MM.1S (cell line): Measurements from ENCODE around the gene MYL5.

ENCODE experiments used
- DNase-seq: peaks from one replicate; pipeline ENCODE4 v3.0.0-alpha.2; 2015
- H2AFZ ChIP-seq: fragments of 300-600 bp; sonication (generic); 2 replicates; pipeline ENCODE4 v1.6.0; 2016; ENCODE audit warnings: antibody characterized with exemption, low read length
- H3F3A ChIP-seq: fragments of 300-600 bp; sonication (generic); 2 replicates; pipeline ENCODE4 v1.6.1; 2016; ENCODE audit warnings: mild to moderate bottlenecking, antibody characterized with exemption, low read length, moderate library complexity, mixed read lengths; ENCODE audit not compliant: insufficient read depth
- H3K27ac ChIP-seq: fragments of 300-600 bp; sonication (generic); 2 replicates; pipeline ENCODE4 v1.5.1; 2016; ENCODE audit warnings: mild to moderate bottlenecking, low read length
- H3K27me3 ChIP-seq: fragments of 300-600 bp; sonication (generic); replicated peaks from 2 replicates; pipeline ENCODE4 v1.6.0; 2016; ENCODE audit warnings: low read length; ENCODE audit not compliant: insufficient read depth
- H3K36me3 ChIP-seq: fragments of 300-600 bp; sonication (generic); replicated peaks from 2 replicates; pipeline ENCODE4 v1.6.1; 2016; ENCODE audit warnings: mild to moderate bottlenecking, low read length, mixed read lengths; ENCODE audit not compliant: insufficient read depth
- H3K4me1 ChIP-seq: fragments of 300-600 bp; sonication (generic); 2 replicates; pipeline ENCODE4 v1.6.1; 2016; ENCODE audit warnings: low read length, mixed read lengths
- H3K4me2 ChIP-seq: fragments of 300-600 bp; sonication (generic); 2 replicates; pipeline ENCODE4 v1.6.0; 2016; ENCODE audit warnings: low read depth, low read length
- H3K4me3 ChIP-seq: fragments of 300-600 bp; sonication (generic); 2 replicates; pipeline ENCODE4 v1.5.1; 2016; ENCODE audit warnings: low read length, mixed read lengths
- H3K79me2 ChIP-seq: fragments of 300-600 bp; sonication (generic); 2 replicates; pipeline ENCODE4 v1.6.1; 2016; ENCODE audit warnings: mixed run types, low read length, mixed read lengths
- H3K9ac ChIP-seq: fragments of 300-600 bp; sonication (generic); 2 replicates; pipeline ENCODE4 v1.6.1; 2016; ENCODE audit warnings: low read length, mixed read lengths
- H3K9me2 ChIP-seq: fragments of 300-600 bp; sonication (generic); replicated peaks from 2 replicates; pipeline ENCODE4 v1.6.1; 2016; ENCODE audit warnings: mild to moderate bottlenecking, low read length, mixed read lengths; ENCODE audit not compliant: insufficient read depth
- H3K9me3 ChIP-seq: fragments of 300-600 bp; sonication (generic); replicated peaks from 2 replicates; pipeline ENCODE4 v1.6.1; 2016; ENCODE audit warnings: mild to moderate bottlenecking, low read length, mixed read lengths; ENCODE audit not compliant: insufficient read depth
- H4K20me1 ChIP-seq: fragments of 300-600 bp; sonication (generic); 2 replicates; pipeline ENCODE4 v1.6.1; 2016; ENCODE audit warnings: mild to moderate bottlenecking, low read length, moderate library complexity, mixed read lengths; ENCODE audit not compliant: insufficient read depth
- EZH2 ChIP-seq: fragments of 300-600 bp; sonication (generic); optimal IDR thresholded peaks from 2 replicates; pipeline ENCODE3; 2017; ENCODE audit warnings: low read depth, mild to moderate bottlenecking, antibody characterized with exemption, low read length, mixed read lengths
- EZH2phosphoT487 ChIP-seq: fragments of 300-600 bp; sonication (generic); IDR thresholded peaks from 2 replicates; pipeline ENCODE4 v1.6.1; 2018; ENCODE audit warnings: antibody characterized with exemption, low read length
- TF ChIP-seq, protein P1 (sequence below): fragments of 300-600 bp; sonication (generic); IDR thresholded peaks from 2 replicates; pipeline ENCODE4 v1.5.1; 2016; ENCODE audit warnings: antibody characterized with exemption, low read length, mixed read lengths

The MYL5 gene

DNA sequence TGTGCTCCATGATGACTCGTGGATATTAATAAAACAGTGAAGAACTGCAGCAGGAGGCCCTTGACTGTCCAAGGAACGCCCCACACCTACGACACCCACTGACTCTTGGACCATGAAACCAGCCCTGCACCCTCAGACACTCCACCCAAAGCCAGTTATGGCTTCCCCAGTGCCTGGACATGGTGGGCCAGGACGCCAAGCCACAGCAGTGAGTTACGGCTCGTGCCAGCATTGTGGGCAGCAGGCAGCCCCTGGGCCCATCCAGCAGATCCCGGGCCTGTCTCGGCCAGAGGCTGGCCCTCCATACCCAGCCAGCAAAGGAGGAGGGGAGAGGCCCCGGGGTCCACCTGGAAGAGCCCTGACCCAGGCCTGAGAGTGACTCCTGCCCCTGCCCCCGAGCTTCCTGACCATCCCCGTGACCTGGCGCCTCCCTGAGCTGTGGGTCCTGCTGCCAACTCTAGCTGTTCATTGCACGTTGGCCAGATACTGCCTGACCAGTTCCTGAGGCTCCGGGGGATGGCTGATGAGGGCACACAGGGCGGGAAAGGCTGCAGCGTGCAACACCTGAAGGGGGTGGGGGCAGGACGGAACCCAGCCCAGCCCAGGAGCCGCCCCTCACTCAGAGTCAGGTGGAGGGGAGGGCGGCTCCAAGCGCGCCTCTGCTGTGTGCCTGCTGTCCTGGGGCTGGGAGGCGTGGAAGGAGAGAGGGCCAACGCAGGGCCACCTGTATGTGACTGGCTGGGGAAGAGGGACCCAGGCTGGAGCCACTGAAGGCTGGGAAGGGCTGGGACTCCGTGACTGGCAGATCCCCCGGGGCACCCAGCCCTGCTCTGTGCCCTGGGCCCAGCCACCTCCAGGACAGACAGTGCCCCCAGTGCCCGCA is 13.9 kb downstream of the MYL5 start:
- Histone ChIP-seq H3K9me2 (no peaks in the 10 kb centered on the region), H2AFZ (no peak overlapping the region), H4K20me1 (no peaks in the 10 kb centered on the region), H3K9ac (no peak overlapping the region), H3K79me2 (no peaks in the 10 kb centered on the region), H3K4me3 (no peak overlapping the region), H3K4me1 (no peaks in the 10 kb centered on the region), H3F3A (no peaks in the 10 kb centered on the region), H3K27me3 (no peaks in the 10 kb centered on the region), H3K9me3 (no peaks in the 10 kb centered on the region), H3K36me3 (no peaks in the 10 kb centered on the region), H3K27ac (no peak overlapping the region), H3K4me2 (no peak overlapping the region)
- no peak for DNase-seq
- TF ChIP-seq, protein P1, sequence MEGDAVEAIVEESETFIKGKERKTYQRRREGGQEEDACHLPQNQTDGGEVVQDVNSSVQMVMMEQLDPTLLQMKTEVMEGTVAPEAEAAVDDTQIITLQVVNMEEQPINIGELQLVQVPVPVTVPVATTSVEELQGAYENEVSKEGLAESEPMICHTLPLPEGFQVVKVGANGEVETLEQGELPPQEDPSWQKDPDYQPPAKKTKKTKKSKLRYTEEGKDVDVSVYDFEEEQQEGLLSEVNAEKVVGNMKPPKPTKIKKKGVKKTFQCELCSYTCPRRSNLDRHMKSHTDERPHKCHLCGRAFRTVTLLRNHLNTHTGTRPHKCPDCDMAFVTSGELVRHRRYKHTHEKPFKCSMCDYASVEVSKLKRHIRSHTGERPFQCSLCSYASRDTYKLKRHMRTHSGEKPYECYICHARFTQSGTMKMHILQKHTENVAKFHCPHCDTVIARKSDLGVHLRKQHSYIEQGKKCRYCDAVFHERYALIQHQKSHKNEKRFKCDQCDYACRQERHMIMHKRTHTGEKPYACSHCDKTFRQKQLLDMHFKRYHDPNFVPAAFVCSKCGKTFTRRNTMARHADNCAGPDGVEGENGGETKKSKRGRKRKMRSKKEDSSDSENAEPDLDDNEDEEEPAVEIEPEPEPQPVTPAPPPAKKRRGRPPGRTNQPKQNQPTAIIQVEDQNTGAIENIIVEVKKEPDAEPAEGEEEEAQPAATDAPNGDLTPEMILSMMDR = no peak
- no peak for TF ChIP-seq EZH2
- no peak for TF ChIP-seq EZH2phosphoT487

DNA sequence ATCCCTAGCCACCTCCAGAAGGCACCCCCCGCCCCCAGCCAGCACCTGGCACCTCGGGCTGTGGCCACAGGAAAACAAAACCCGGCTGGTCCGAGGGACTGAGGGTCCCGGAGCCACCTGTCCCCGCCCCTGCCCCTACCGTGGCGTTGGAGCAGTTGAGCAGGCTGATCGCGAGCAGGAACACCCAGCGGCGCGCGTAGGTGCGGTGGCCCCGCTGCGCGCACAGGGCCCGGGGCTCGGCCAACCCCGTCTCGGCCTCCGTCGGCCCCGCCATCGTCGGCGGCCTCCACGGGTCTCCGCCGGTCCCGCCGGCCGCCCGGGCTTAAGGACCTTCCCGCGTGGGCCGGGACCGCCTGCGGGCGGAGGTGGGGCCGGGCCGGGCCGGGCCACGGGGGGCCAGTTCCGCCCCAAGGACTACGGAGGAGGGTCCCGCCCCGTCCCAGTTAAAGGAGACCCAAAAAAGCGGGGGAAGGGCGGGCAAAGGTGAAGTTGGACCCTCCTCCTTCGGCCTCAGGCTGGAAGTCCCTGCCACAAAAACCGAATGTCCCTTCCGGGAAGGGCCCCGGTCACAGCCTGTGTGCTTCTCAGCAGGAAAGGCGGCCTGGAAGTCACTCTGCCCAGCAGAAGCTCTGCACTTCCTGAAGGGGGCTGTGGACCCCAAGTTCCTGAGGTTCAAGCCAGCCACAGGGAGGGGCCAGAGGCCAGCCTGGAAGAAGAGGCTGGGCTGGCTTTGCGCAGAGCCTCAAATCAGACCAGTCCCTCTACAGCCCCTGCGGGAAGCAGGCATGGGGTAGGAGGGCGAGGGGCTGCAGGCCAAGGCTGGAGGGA is 14.7 kb downstream of the MYL5 start, which contains the start of gene SLC49A3:
SLC49A3 (minus strand) TSS at position 298 of the 828 bp plus-strand sequence; CDS start at position 274, 24 bp downstream.
- no peaks in the 10 kb centered on the region for H3F3A ChIP-seq
- no peak within 1 kb of the TSS for H3K27ac ChIP-seq
- no peak for DNase-seq
- no peak within 1 kb of the TSS for H3K4me2 ChIP-seq
- H3K27me3 ChIP-seq = no peaks in the 10 kb centered on the region
- no peaks in the 10 kb centered on the region for H3K9me3 ChIP-seq
- H3K9ac ChIP-seq = no peak within 1 kb of the TSS
- no peaks in the 10 kb centered on the region for H3K4me1 ChIP-seq
- H4K20me1 ChIP-seq = no peaks in the 10 kb centered on the region
- no peak within 1 kb of the TSS for H2AFZ ChIP-seq
- no peaks in the 10 kb centered on the region for H3K79me2 ChIP-seq
- no peaks in the 10 kb centered on the region for H3K9me2 ChIP-seq
- H3K4me3 ChIP-seq = no peak within 1 kb of the TSS
- H3K36me3 ChIP-seq = no peaks in the 10 kb centered on the region
- TF ChIP-seq EZH2phosphoT487 (no peak), EZH2 (no peak)
- TF ChIP-seq, protein P1 = no peak

DNA sequence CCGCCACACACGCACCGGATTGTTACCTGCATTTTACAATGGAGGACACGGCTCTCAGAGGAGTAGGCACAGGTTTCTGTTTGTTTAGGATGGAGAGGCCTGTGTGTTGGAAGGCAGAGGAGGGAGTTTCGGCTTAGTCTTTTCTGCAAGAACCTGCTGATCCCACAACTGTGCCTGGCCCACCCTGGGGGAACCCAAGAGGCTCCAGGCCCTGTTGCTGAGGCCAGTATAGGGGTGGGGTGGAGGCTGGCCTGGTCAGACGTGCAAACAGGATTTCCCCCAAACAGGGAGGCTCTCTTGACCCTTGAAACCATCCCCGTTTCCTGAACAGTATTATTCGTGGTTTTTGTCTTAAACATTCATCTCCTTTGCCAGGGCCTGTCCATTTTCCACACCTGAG is 15.4 kb downstream of the MYL5 start:
- no peaks in the 10 kb centered on the region for H3F3A ChIP-seq
- H3K4me3 ChIP-seq = no peak overlapping the region
- TF ChIP-seq, protein P1 = no peak
- TF ChIP-seq EZH2phosphoT487 (no peak), EZH2 (no peak)
- no peaks in the 10 kb centered on the region for H3K9me2 ChIP-seq
- H3K27me3 ChIP-seq = no peaks in the 10 kb centered on the region
- no peaks in the 10 kb centered on the region for H3K36me3 ChIP-seq
- H3K4me1 ChIP-seq = no peaks in the 10 kb centered on the region
- no peak overlapping the region for H2AFZ ChIP-seq
- no peaks in the 10 kb centered on the region for H4K20me1 ChIP-seq
- no peak for DNase-seq
- H3K9me3 ChIP-seq = no peaks in the 10 kb centered on the region
- H3K9ac ChIP-seq = no peak overlapping the region
- H3K27ac ChIP-seq = no peak overlapping the region
- no peak overlapping the region for H3K4me2 ChIP-seq
- H3K79me2 ChIP-seq = no peaks in the 10 kb centered on the region
